ENCODE measurements around the gene ATP9A. TPM values are rescaled to one million over a fixed set of nuclear protein-coding genes. Genes with fewer than 3 reads are reported as not detected.

Gene ATP9A
- total and polyA plus RNA-seq, 2 of the 4 experiments (the other 2 are of a cell fraction): 10.6 to 22.4 TPM

- POLR2A ChIA-PET (ENCODE audit: unreplicated experiment): no interaction called here
- no peak for TF ChIP-seq ELK1 (IDR thresholded peaks at IDR 0.05; ENCODE audit: borderline replicate concordance, low read depth, low read length)
- TF ChIP-seq RCOR1 (IDR thresholded peaks at IDR 0.05; ENCODE audit: insufficient replicate concordance, low read length): no peak
- TF ChIP-seq RAD21 (IDR thresholded peaks at IDR 0.05; ENCODE audit: low read length): no peak
- TF ChIP-seq MAFK (IDR thresholded peaks at IDR 0.05; ENCODE audit: low read depth, low read length): no peak
- no peak for TF ChIP-seq USF2 (IDR thresholded peaks at IDR 0.05; ENCODE audit: low read depth, low read length)
- no peak for TF ChIP-seq SMC3 (IDR thresholded peaks at IDR 0.05; ENCODE audit: low read depth, low read length)
- no peak for TF ChIP-seq MAZ (IDR thresholded peaks at IDR 0.05; ENCODE audit: borderline replicate concordance, low read depth, low read length)
- TF ChIP-seq BHLHE40 (IDR thresholded peaks at IDR 0.05; ENCODE audit: low read depth, low read length): no peak
- TF ChIP-seq MXI1 (IDR thresholded peaks at IDR 0.05; ENCODE audit: borderline replicate concordance, low read depth, low read length): no peak
- TF ChIP-seq FOS (IDR thresholded peaks at IDR 0.05; ENCODE audit: low read depth, low read length): no peak
- TF ChIP-seq RFX5 (IDR thresholded peaks at IDR 0.05; ENCODE audit: low read depth, low read length): no peak
- TF ChIP-seq NFE2L2 (IDR thresholded peaks at IDR 0.05; ENCODE audit: low read depth, low read length): no peak
- TF ChIP-seq POLR2A (IDR thresholded peaks at IDR 0.05; ENCODE audit: low read depth, low read length): no peak
- no peak for TF ChIP-seq CTCF (conservative IDR thresholded peaks at IDR 0.05; ENCODE audit: low read depth, low read length)
- no peak for TF ChIP-seq CHD1 (IDR thresholded peaks at IDR 0.05; ENCODE audit: low read depth, low read length)
These were observed 157.2 kb downstream of the ATP9A start for GRCh38 chr20:51610761-51611624.

More at GRCh38 chr20:51610761-51611624, 157.2 kb downstream of the ATP9A start:
- H2AK9ac ChIP-seq (replicated peaks; ENCODE audit: low read depth, low read length, poor library complexity): no peak overlapping the region
- H4K91ac ChIP-seq (ENCODE audit: insufficient read depth, low read depth, low read length): no peak overlapping the region
- no peak for DNase-seq
- no peak overlapping the region for H4K8ac ChIP-seq (ENCODE audit: low read depth in 2 of 2, low read length in 2 of 2)
- H3K36me3 ChIP-seq (ENCODE audit: control insufficient read depth, insufficient read depth, low read length): peaks cover 22% of the 10 kb centered on the region
- CTCF ChIA-PET: no interaction called here
- H3K9me1 ChIP-seq (ENCODE audit: insufficient read depth, low read length): peaks cover 3% of the 10 kb centered on the region
- no peak overlapping the region for H2BK20ac ChIP-seq (ENCODE audit: low read depth, low read length)
- H2BK5ac ChIP-seq (ENCODE audit: low read depth, low read length, poor library complexity, severe bottlenecking): no peak overlapping the region
- no peak overlapping the region for H3K4ac ChIP-seq (ENCODE audit: low read depth, low read length)
- WGBS, 2 experiments (ENCODE audit: extremely low coverage in 2 of 2, insufficient read length in 1 of 2): 53% methylated on average over 5 of the region's 16 CpGs; no CpG with 5 or more reads in 1 of the 2 experiments
- H3K27me3 ChIP-seq (ENCODE audit: control insufficient read depth, insufficient read depth, low read length): no peaks in the 10 kb centered on the region
- H3K23ac ChIP-seq (ENCODE audit: low read depth, low read length): no peak overlapping the region
- H3K4me3 ChIP-seq (ENCODE audit: insufficient read depth, low read depth, low read length): no peak overlapping the region
- H3K79me1 ChIP-seq (ENCODE audit: low read depth in 1 of 2, low read length in 2 of 2): no peaks in the 10 kb centered on the region; a peak in 1 of 4 replicates
- H3K14ac ChIP-seq (replicated peaks; ENCODE audit: low read depth, low read length): no peak overlapping the region
- H3K9me3 ChIP-seq (ENCODE audit: control insufficient read depth, insufficient read depth, low read length): no peaks in the 10 kb centered on the region
- H2BK15ac ChIP-seq (ENCODE audit: low read depth, low read length): no peak overlapping the region
- no peaks in the 10 kb centered on the region; the same call in 1 of the 2 replicates for H3K4me1 ChIP-seq (ENCODE audit: control insufficient read depth, insufficient read depth, low read length)
- H2AK5ac ChIP-seq (ENCODE audit: low read depth, low read length): no peak overlapping the region
- in situ Hi-C loops (cut with MboI; ENCODE audit: low sequenced_read_pairs) (no loop called here), intact Hi-C loops (cut with micrococcal nuclease) (loop anchor here (5.0 kb wide), 1 partner anchor 629 kb away; no protein-coding TSS in a partner anchor), dilution Hi-C loops (cut with HindIII; ENCODE audit: low sequenced_read_pairs, unreplicated experiment) (no loop called here)
- H4K5ac ChIP-seq (ENCODE audit: low read depth, low read length): no peak overlapping the region
- H2BK120ac ChIP-seq (ENCODE audit: low read depth, low read length): no peak overlapping the region
- BruUV-seq (replicated peaks): no TSS peak
- H3K56ac ChIP-seq (ENCODE audit: extremely low read depth, insufficient read depth, low read length): no peak overlapping the region
- 0 out of 2 replicates have a peak, but pooled peaks have one; percentile 29 for ATAC-seq (ENCODE audit: low read depth)
- no peak overlapping the region for H2AFZ ChIP-seq (replicated peaks; ENCODE audit: low read length, poor library complexity)
- no peak overlapping the region for H3K9ac ChIP-seq (ENCODE audit: low read depth, low read length)
- no peak overlapping the region for H3K4me2 ChIP-seq (ENCODE audit: low read depth, low read length)
- no peak overlapping the region for H3K18ac ChIP-seq (ENCODE audit: low read depth, low read length)
- H3K27ac ChIP-seq (ENCODE audit: insufficient read depth, low read length): no peak overlapping the region
- peaks cover 5% of the 10 kb centered on the region; the same call in 1 of the 2 replicates for H4K20me1 ChIP-seq (ENCODE audit: insufficient read depth, low read length)
